MM.1S (cell line): ENCODE measurements around the gene ROBO2.

ENCODE experiments used
- DNase-seq: peaks from one replicate; pipeline ENCODE4 v3.0.0-alpha.2; 2015
- H2AFZ ChIP-seq: fragments of 300-600 bp; sonication (generic); 2 replicates; pipeline ENCODE4 v1.6.0; 2016; ENCODE audit warnings: antibody characterized with exemption, low read length
- H3F3A ChIP-seq: fragments of 300-600 bp; sonication (generic); 2 replicates; pipeline ENCODE4 v1.6.1; 2016; ENCODE audit warnings: mild to moderate bottlenecking, antibody characterized with exemption, low read length, moderate library complexity, mixed read lengths; ENCODE audit not compliant: insufficient read depth
- H3K27ac ChIP-seq: fragments of 300-600 bp; sonication (generic); 2 replicates; pipeline ENCODE4 v1.5.1; 2016; ENCODE audit warnings: mild to moderate bottlenecking, low read length
- H3K27me3 ChIP-seq: fragments of 300-600 bp; sonication (generic); replicated peaks from 2 replicates; pipeline ENCODE4 v1.6.0; 2016; ENCODE audit warnings: low read length; ENCODE audit not compliant: insufficient read depth
- H3K36me3 ChIP-seq: fragments of 300-600 bp; sonication (generic); replicated peaks from 2 replicates; pipeline ENCODE4 v1.6.1; 2016; ENCODE audit warnings: mild to moderate bottlenecking, low read length, mixed read lengths; ENCODE audit not compliant: insufficient read depth
- H3K4me1 ChIP-seq: fragments of 300-600 bp; sonication (generic); 2 replicates; pipeline ENCODE4 v1.6.1; 2016; ENCODE audit warnings: low read length, mixed read lengths
- H3K4me2 ChIP-seq: fragments of 300-600 bp; sonication (generic); 2 replicates; pipeline ENCODE4 v1.6.0; 2016; ENCODE audit warnings: low read depth, low read length
- H3K4me3 ChIP-seq: fragments of 300-600 bp; sonication (generic); 2 replicates; pipeline ENCODE4 v1.5.1; 2016; ENCODE audit warnings: low read length, mixed read lengths
- H3K79me2 ChIP-seq: fragments of 300-600 bp; sonication (generic); 2 replicates; pipeline ENCODE4 v1.6.1; 2016; ENCODE audit warnings: mixed run types, low read length, mixed read lengths
- H3K9ac ChIP-seq: fragments of 300-600 bp; sonication (generic); 2 replicates; pipeline ENCODE4 v1.6.1; 2016; ENCODE audit warnings: low read length, mixed read lengths
- H3K9me2 ChIP-seq: fragments of 300-600 bp; sonication (generic); replicated peaks from 2 replicates; pipeline ENCODE4 v1.6.1; 2016; ENCODE audit warnings: mild to moderate bottlenecking, low read length, mixed read lengths; ENCODE audit not compliant: insufficient read depth
- H3K9me3 ChIP-seq: fragments of 300-600 bp; sonication (generic); replicated peaks from 2 replicates; pipeline ENCODE4 v1.6.1; 2016; ENCODE audit warnings: mild to moderate bottlenecking, low read length, mixed read lengths; ENCODE audit not compliant: insufficient read depth
- H4K20me1 ChIP-seq: fragments of 300-600 bp; sonication (generic); 2 replicates; pipeline ENCODE4 v1.6.1; 2016; ENCODE audit warnings: mild to moderate bottlenecking, low read length, moderate library complexity, mixed read lengths; ENCODE audit not compliant: insufficient read depth
- CTCF ChIP-seq: fragments of 300-600 bp; sonication (generic); IDR thresholded peaks from 2 replicates; pipeline ENCODE4 v1.5.1; 2016; ENCODE audit warnings: antibody characterized with exemption, low read length, mixed read lengths
- EZH2 ChIP-seq: fragments of 300-600 bp; sonication (generic); optimal IDR thresholded peaks from 2 replicates; pipeline ENCODE3; 2017; ENCODE audit warnings: low read depth, mild to moderate bottlenecking, antibody characterized with exemption, low read length, mixed read lengths
- EZH2phosphoT487 ChIP-seq: fragments of 300-600 bp; sonication (generic); IDR thresholded peaks from 2 replicates; pipeline ENCODE4 v1.6.1; 2018; ENCODE audit warnings: antibody characterized with exemption, low read length

ROBO2 gene

GRCh38 chr3:77063423-77063822 is 23.5 kb downstream of the ROBO2 start:
- no peak overlapping the region for H3K9ac ChIP-seq
- no peak for TF ChIP-seq CTCF
- TF ChIP-seq EZH2phosphoT487 = no peak
- no peak for TF ChIP-seq EZH2

DNA sequence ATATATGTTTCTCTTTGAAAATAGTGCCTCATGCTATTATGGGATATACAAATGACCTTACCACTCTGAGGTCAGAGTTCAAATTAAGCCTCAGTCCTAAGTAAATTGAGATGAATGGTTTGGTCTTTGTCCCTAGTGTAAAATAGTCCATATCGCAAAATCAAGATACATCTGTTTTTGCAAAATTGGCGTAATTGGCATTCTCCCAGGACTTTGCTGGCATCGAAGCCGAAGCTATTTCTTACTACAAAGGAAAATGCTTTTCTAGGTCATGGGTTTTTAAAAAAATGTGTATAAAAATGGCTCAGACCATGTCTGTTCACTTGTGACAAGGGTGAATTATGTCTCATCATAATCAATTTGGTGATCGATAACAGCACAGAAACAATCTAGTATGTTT is 25.9 kb downstream of the ROBO2 start:
- Histone ChIP-seq H2AFZ (no peak overlapping the region), H3K27me3 (no peaks in the 10 kb centered on the region), H3F3A (no peaks in the 10 kb centered on the region), H3K4me1 (no peaks in the 10 kb centered on the region), H3K4me2 (no peak overlapping the region), H3K9me3 (no peaks in the 10 kb centered on the region), H3K36me3 (no peaks in the 10 kb centered on the region), H3K9ac (no peak overlapping the region), H4K20me1 (no peaks in the 10 kb centered on the region), H3K27ac (no peak overlapping the region), H3K9me2 (no peaks in the 10 kb centered on the region), H3K4me3 (no peak overlapping the region), H3K79me2 (no peaks in the 10 kb centered on the region)
- no peak for DNase-seq
- TF ChIP-seq EZH2phosphoT487 (no peak), CTCF (no peak), EZH2 (no peak)

More at GRCh38 chr3:77063423-77063822, 23.5 kb downstream of the ROBO2 start:
- DNase-seq = no peak
- H3K9me2 ChIP-seq = no peaks in the 10 kb centered on the region
- no peak overlapping the region for H3K4me2 ChIP-seq
- no peaks in the 10 kb centered on the region for H3K4me1 ChIP-seq
- no peaks in the 10 kb centered on the region for H4K20me1 ChIP-seq
- no peaks in the 10 kb centered on the region for H3K27me3 ChIP-seq
- H3K4me3 ChIP-seq = no peak overlapping the region
- no peak overlapping the region for H3K27ac ChIP-seq
- H2AFZ ChIP-seq = no peak overlapping the region
- H3K36me3 ChIP-seq = no peaks in the 10 kb centered on the region
- no peaks in the 10 kb centered on the region for H3K79me2 ChIP-seq
- no peaks in the 10 kb centered on the region for H3F3A ChIP-seq
- no peaks in the 10 kb centered on the region for H3K9me3 ChIP-seq

DNA sequence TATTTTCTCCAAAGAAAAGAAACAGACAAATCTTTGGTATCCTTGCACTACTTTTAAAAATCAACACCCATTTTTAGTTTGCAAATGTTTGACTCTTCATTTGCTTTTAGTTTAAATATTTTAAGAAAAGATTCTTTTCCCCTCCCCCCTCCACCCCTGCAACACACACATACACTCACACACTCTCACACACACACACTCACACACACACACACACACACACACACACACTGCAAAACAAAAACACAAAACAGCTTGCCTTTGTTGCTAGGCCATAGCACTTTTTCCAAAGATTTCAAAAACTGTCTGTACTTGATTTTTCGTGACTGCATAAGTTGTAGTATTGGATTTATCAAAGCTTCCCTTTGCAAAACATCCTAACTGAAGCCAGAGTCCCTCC is 26.9 kb downstream of the ROBO2 start:
- H3K9me2 ChIP-seq = no peaks in the 10 kb centered on the region
- TF ChIP-seq EZH2phosphoT487 (no peak), EZH2 (no peak), CTCF (no peak)
- no peaks in the 10 kb centered on the region for H3K36me3 ChIP-seq

More for the DNA sequence above, 26.9 kb downstream of the ROBO2 start:
- H3K27ac ChIP-seq = no peak overlapping the region
- no peaks in the 10 kb centered on the region for H3K79me2 ChIP-seq
- no peak for DNase-seq
- no peak overlapping the region for H3K4me3 ChIP-seq
- no peak overlapping the region for H2AFZ ChIP-seq
- H3K4me1 ChIP-seq = no peaks in the 10 kb centered on the region
- H3K27me3 ChIP-seq = no peaks in the 10 kb centered on the region
- no peaks in the 10 kb centered on the region for H3K9me3 ChIP-seq
- H3F3A ChIP-seq = no peaks in the 10 kb centered on the region
- no peaks in the 10 kb centered on the region for H4K20me1 ChIP-seq
- H3K9ac ChIP-seq = no peak overlapping the region
- no peak overlapping the region for H3K4me2 ChIP-seq
